Measurements from ENCODE around the gene TPRG1L. TPM values are rescaled to one million over a fixed set of nuclear protein-coding genes. Genes with fewer than 3 reads are reported as not detected.

TPRG1L gene
- total RNA-seq, 3 donors from 2014 or later (not counting 1 experiment from before 2014, with no cell fraction given): 36.2 to 46.7 (median 37.9) TPM

DNA sequence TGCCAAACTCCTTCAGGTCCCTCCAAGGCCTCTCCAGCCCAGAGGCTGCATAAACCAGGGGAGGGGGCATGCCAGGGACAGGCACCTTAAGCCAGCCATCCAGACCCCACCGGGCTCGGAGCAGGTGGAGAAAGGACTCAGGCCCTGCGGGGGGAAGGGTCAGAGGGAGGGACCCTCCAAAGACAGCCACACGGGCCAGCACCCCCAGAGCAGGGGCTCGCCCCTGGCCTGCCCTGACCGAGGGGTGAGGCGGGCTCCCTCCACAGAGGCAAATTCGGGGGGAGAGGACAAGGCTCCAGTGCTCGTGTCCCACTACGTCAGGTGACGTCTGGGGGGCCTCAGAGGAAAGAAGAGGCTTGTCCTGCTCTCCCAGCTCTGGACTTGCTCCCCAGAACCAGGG is 21.7 kb upstream of the TPRG1L start:
- Histone ChIP-seq H3K27ac (ENCODE audit: low read length) (no peak overlapping the region), H3K27me3 (ENCODE audit: control insufficient read depth, insufficient read depth, low read length) (no peaks in the 10 kb centered on the region), H3K4me3 (ENCODE audit: low read length) (no peak overlapping the region), H3K36me3 (ENCODE audit: control insufficient read depth, insufficient read depth, low read length) (no peaks in the 10 kb centered on the region), H3K9me3 (ENCODE audit: control insufficient read depth, insufficient read depth, low read length) (no peaks in the 10 kb centered on the region), H3K4me1 (ENCODE audit: control insufficient read depth, insufficient read depth, low read length) (peaks cover 25% of the 10 kb centered on the region)
- H3K27ac Mint-ChIP-seq: no peak overlapping the region
- no peaks in the 10 kb centered on the region for H3K36me3 Mint-ChIP-seq
- H3K4me3 Mint-ChIP-seq: no peak overlapping the region
- ATAC-seq: no peak
- no peaks in the 10 kb centered on the region for H3K9me3 Mint-ChIP-seq
- TF ChIP-seq CTCF (IDR thresholded peaks at IDR 0.05): no peak
- H3K4me1 Mint-ChIP-seq: peaks cover 16 to 22% of the 10 kb centered on the region in 2 donors
- no peak for DNase-seq
- intact Hi-C loops (cut with micrococcal nuclease): no loop called here
- WGBS (ENCODE audit: insufficient coverage): 91% methylated on average over 11 of the region's 11 CpGs
- H3K27me3 Mint-ChIP-seq (ENCODE audit: low read depth in 2 of 2): no peaks in the 10 kb centered on the region

- WGBS (ENCODE audit: insufficient coverage): 90% methylated on average over 29 of the region's 29 CpGs
- no peak overlapping the region for H3K27ac ChIP-seq (ENCODE audit: low read length)
- no peaks in the 10 kb centered on the region for H3K9me3 ChIP-seq (ENCODE audit: control insufficient read depth, insufficient read depth, low read length)
- no peaks in the 10 kb centered on the region for H3K36me3 Mint-ChIP-seq
- H3K9me3 Mint-ChIP-seq: no peaks in the 10 kb centered on the region
- intact Hi-C loops (cut with micrococcal nuclease): no loop called here
- H3K4me1 ChIP-seq (ENCODE audit: control insufficient read depth, insufficient read depth, low read length): peaks cover 18% of the 10 kb centered on the region
- no peak for TF ChIP-seq CTCF (IDR thresholded peaks at IDR 0.05)
- DNase-seq (no peak), ATAC-seq (no peak)
- H3K27me3 Mint-ChIP-seq (ENCODE audit: low read depth in 2 of 2): no peaks in the 10 kb centered on the region
- H3K27ac Mint-ChIP-seq: no peak overlapping the region
- H3K36me3 ChIP-seq (ENCODE audit: control insufficient read depth, insufficient read depth, low read length): no peaks in the 10 kb centered on the region
- H3K27me3 ChIP-seq (ENCODE audit: control insufficient read depth, insufficient read depth, low read length): no peaks in the 10 kb centered on the region
- H3K4me3 Mint-ChIP-seq: no peak overlapping the region
- no peak overlapping the region for H3K4me3 ChIP-seq (ENCODE audit: low read length)
- H3K4me1 Mint-ChIP-seq: peaks cover 10 to 15% of the 10 kb centered on the region in 2 donors
Measured at GRCh38 chr1:3603571-3604467, 21.0 kb upstream of the TPRG1L start.

DNA sequence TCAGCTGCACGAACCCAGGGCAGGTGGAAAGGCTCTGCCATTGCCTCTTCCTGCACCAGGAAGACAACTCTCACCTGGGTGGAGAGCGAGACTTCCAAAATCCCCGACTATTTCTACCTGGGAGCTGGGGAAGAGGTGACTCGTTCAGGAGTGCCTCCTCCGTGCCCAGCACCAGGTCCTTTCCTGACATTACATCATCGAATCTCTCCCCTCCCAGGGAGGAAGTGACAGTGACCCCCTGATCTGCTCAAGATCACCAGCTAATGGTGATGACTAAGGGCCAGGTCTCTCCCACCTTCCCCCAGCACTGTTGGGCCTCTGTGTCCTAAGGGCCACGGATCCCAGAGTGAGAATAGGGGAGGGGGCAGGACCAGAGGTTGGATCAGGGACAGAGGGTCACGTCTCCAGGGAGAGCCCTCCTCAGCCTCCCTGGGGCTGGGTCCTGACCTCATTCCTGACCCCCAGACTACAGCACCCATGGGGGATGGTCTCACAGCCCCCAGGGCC is 20.3 kb upstream of the TPRG1L start:
- Histone ChIP-seq H3K27me3 (ENCODE audit: control insufficient read depth, insufficient read depth, low read length) (no peaks in the 10 kb centered on the region), H3K9me3 (ENCODE audit: control insufficient read depth, insufficient read depth, low read length) (no peaks in the 10 kb centered on the region), H3K4me3 (ENCODE audit: low read length) (no peak overlapping the region), H3K4me1 (ENCODE audit: control insufficient read depth, insufficient read depth, low read length) (peaks cover 11% of the 10 kb centered on the region), H3K27ac (ENCODE audit: low read length) (no peak overlapping the region), H3K36me3 (ENCODE audit: control insufficient read depth, insufficient read depth, low read length) (no peaks in the 10 kb centered on the region)
- DNase-seq (no peak), ATAC-seq (no peak)
- Mint-ChIP-seq H3K4me3 (no peak overlapping the region), H3K27me3 (ENCODE audit: low read depth in 2 of 2) (peaks cover 0 to 3% of the 10 kb centered on the region in 2 donors), H3K36me3 (no peaks in the 10 kb centered on the region), H3K4me1 (peaks cover 3 to 8% of the 10 kb centered on the region in 2 donors), H3K9me3 (no peaks in the 10 kb centered on the region), H3K27ac (no peak overlapping the region)
- 76% methylated on average over 7 of the region's 8 CpGs for WGBS (ENCODE audit: insufficient coverage)
- intact Hi-C loops (cut with micrococcal nuclease): no loop called here
- TF ChIP-seq CTCF (IDR thresholded peaks at IDR 0.05): no peak

Measured in natural killer cell (primary cell).